Neural progenitor cell (in vitro differentiated cells): ENCODE measurements around the gene PDLIM1. TPM values are rescaled to one million over a fixed set of nuclear protein-coding genes. Genes with fewer than 3 reads are reported as not detected.

Source experiments
- DNase-seq: peaks from one replicate; pipeline ENCODE4 v3.0.0-alpha.2; 2016; ENCODE audit warnings: low spot score
- H2AFZ ChIP-seq: fragments of 200-600 bp; sonication (generic); replicated peaks from 2 replicates; pipeline ENCODE4 v1.6.1; 2016; ENCODE audit warnings: antibody characterized with exemption
- H3F3A ChIP-seq: fragments of 200-600 bp; sonication (generic); 2 replicates; pipeline ENCODE4 v1.6.1; 2016; ENCODE audit warnings: antibody characterized with exemption, low read depth
- H3K27ac ChIP-seq: fragments of 200-600 bp; sonication (generic); 2 replicates; pipeline ENCODE4 v1.5.1; 2016; ENCODE audit warnings: mild to moderate bottlenecking
- H3K27me3 ChIP-seq: fragments of 200-600 bp; sonication (generic); 2 replicates; pipeline ENCODE4 v1.6.1; 2016; ENCODE audit warnings: mild to moderate bottlenecking, moderate library complexity
- H3K36me3 ChIP-seq: fragments of 200-600 bp; sonication (generic); 2 replicates; pipeline ENCODE4 v1.5.1; 2016
- H3K4me1 ChIP-seq: fragments of 200-600 bp; sonication (generic); 2 replicates; pipeline ENCODE4 v1.6.1; 2016; ENCODE audit warnings: mixed run types
- H3K4me2 ChIP-seq: fragments of 200-600 bp; sonication (generic); 2 replicates; pipeline ENCODE4 v1.6.1; 2016
- H3K4me3 ChIP-seq: fragments of 200-600 bp; sonication (generic); 2 replicates; pipeline ENCODE4 v1.5.1; 2016
- H3K79me2 ChIP-seq: fragments of 200-600 bp; sonication (generic); 2 replicates; pipeline ENCODE4 v1.6.1; 2016; ENCODE audit warnings: low read depth
- H3K9ac ChIP-seq: fragments of 200-600 bp; sonication (generic); 2 replicates; pipeline ENCODE4 v1.6.1; 2016
- H3K9me3 ChIP-seq: fragments of 200-600 bp; sonication (generic); 2 replicates; pipeline ENCODE4 v1.5.1; 2016; ENCODE audit warnings: low read depth
- H4K20me1 ChIP-seq: fragments of 200-600 bp; sonication (generic); 2 replicates; pipeline ENCODE4 v1.6.1; 2016; ENCODE audit warnings: low read depth
- H3K27ac Mint-ChIP-seq: 3 replicates; pipeline ENCODE4 v1.8.0; 2021; ENCODE audit warnings: mixed read lengths
- H3K27me3 Mint-ChIP-seq: 2 replicates; pipeline ENCODE4 v1.8.0; 2022; ENCODE audit warnings: low read depth, mild to moderate bottlenecking, inconsistent platforms, moderate library complexity, mixed read lengths; ENCODE audit not compliant: insufficient read depth
- H3K36me3 Mint-ChIP-seq: 3 replicates; pipeline ENCODE4 v1.8.0; 2021; ENCODE audit warnings: mixed read lengths
- H3K4me1 Mint-ChIP-seq: 3 replicates; pipeline ENCODE4 v1.8.0; 2021; ENCODE audit warnings: mixed read lengths
- H3K4me3 Mint-ChIP-seq: 3 replicates; pipeline ENCODE4 v1.8.0; 2021; ENCODE audit warnings: mild to moderate bottlenecking, moderate library complexity, mixed read lengths
- H3K9me3 Mint-ChIP-seq: 3 replicates; pipeline ENCODE4 v1.8.0; 2020; ENCODE audit warnings: mixed read lengths
- CTCF ChIP-seq: fragments of 200-600 bp; sonication (generic); IDR thresholded peaks from 2 replicates; pipeline ENCODE4 v1.5.1; 2017; ENCODE audit warnings: antibody characterized with exemption, mild to moderate bottlenecking
- EZH2 ChIP-seq: fragments of 200-600 bp; sonication (generic); IDR thresholded peaks from 2 replicates; pipeline ENCODE4 v1.6.1; 2017; ENCODE audit warnings: antibody characterized with exemption, mild to moderate bottlenecking, moderate library complexity
- EZH2phosphoT487 ChIP-seq: fragments of 200-600 bp; sonication (generic); IDR thresholded peaks from 2 replicates; pipeline ENCODE4 v1.6.1; 2017; ENCODE audit warnings: antibody characterized with exemption
- total RNA-seq: library from RNA; depleted of rRNA; stranded (reverse); fragments of >200 nt; gene quantifications from 2 replicates; pipeline ENCODE4 v1.2.3, GENCODE V29; 2015; ENCODE audit warnings: low replicate concordance

PDLIM1 gene
- total RNA-seq, 1 donor from 2014 or later: 4.6 TPM

GRCh38 chr10:95261926-95262325 is 28.9 kb downstream of the PDLIM1 start:
- H3K9me3 Mint-ChIP-seq: no peaks in the 10 kb centered on the region
- no peak overlapping the region for H3K9ac ChIP-seq
- TF ChIP-seq CTCF (no peak), EZH2 (no peak), EZH2phosphoT487 (no peak)
- H3K27ac ChIP-seq: no peak overlapping the region
- H3K36me3 Mint-ChIP-seq: no peaks in the 10 kb centered on the region
- no peaks in the 10 kb centered on the region for H3K9me3 ChIP-seq
- no peak overlapping the region for H2AFZ ChIP-seq
- H3K27ac Mint-ChIP-seq: no peak overlapping the region
- H3K27me3 Mint-ChIP-seq: peaks cover 3% of the 10 kb centered on the region
- H4K20me1 ChIP-seq: no peaks in the 10 kb centered on the region
- H3F3A ChIP-seq: peaks cover 16% of the 10 kb centered on the region
- H3K27me3 ChIP-seq: no peaks in the 10 kb centered on the region
- DNase-seq: no peak
- no peak overlapping the region for H3K4me3 ChIP-seq
- H3K4me1 ChIP-seq: peaks cover 19% of the 10 kb centered on the region
- H3K36me3 ChIP-seq: no peaks in the 10 kb centered on the region
- H3K79me2 ChIP-seq: no peaks in the 10 kb centered on the region
- no peak overlapping the region for H3K4me3 Mint-ChIP-seq
- no peak overlapping the region for H3K4me2 ChIP-seq
- H3K4me1 Mint-ChIP-seq: peaks cover 35% of the 10 kb centered on the region

DNA sequence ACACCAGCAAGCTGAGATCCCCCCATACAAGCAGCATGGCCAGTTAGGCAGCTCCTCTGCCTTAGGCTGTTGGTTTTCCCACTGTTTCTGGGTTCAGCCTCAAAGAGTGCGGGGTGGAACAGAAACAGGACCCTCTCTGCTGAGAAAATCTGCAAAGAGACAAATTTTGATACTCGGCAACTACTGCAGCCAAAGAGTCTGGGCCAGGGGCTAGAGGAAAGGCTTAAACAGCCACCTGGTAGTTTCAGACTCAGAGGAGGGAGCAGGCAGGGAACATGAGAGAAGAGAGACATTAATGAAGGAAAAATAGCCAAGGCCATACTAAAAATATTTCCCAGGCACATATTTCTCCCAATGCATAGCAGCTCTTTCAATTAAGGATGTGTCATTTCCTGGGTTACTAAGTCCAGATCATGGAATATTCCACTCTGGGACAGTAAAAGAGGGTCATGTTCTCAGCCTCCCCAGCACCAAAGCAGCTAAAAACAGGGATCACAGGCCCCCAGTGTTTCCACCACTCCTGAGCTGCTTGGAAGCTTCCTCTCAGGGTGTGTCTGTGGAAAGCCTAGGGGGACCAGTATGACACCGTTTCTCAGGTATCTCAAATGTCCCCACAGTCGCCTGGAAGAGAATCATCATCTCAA is 29.8 kb downstream of the PDLIM1 start:
- Histone ChIP-seq H3K27ac (no peak overlapping the region), H2AFZ (no peak overlapping the region), H3K4me1 (peaks cover 19% of the 10 kb centered on the region), H3K4me3 (no peak overlapping the region), H3K9ac (no peak overlapping the region), H3K27me3 (no peaks in the 10 kb centered on the region), H3K9me3 (peaks cover 3% of the 10 kb centered on the region), H3F3A (peaks cover 16% of the 10 kb centered on the region), H3K4me2 (no peak overlapping the region), H3K79me2 (no peaks in the 10 kb centered on the region), H4K20me1 (no peaks in the 10 kb centered on the region), H3K36me3 (no peaks in the 10 kb centered on the region)
- H3K27me3 Mint-ChIP-seq: no peaks in the 10 kb centered on the region
- no peaks in the 10 kb centered on the region for H3K9me3 Mint-ChIP-seq
- no peak for TF ChIP-seq EZH2phosphoT487
- TF ChIP-seq CTCF: no peak
- TF ChIP-seq EZH2: no peak
- peaks cover 28% of the 10 kb centered on the region for H3K4me1 Mint-ChIP-seq
- H3K27ac Mint-ChIP-seq: no peak overlapping the region
- no peak overlapping the region for H3K4me3 Mint-ChIP-seq
- H3K36me3 Mint-ChIP-seq: peaks cover 2% of the 10 kb centered on the region
- no peak for DNase-seq

DNA sequence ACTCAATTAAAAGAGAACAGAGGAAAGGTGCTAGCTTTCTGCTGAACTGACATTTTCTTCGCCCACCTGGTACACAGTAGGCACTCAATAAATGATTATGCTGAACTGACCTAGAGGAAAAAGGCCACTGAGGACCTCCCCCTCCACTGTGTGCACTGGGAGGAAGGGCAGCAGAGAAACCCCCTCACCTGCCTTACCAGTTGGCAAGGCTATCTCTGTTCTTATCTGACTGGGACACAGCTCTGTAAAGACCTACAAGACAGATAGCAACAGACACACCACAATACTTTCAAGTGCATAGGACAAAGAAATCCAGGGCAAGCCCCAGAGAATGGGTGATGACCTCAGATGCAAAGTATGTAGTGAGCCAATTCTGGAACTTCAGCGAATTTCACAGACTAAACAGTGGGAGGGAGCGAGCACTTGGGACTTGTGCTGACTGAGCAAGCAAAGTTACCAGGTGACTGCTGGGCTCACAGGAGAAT is 30.4 kb downstream of the PDLIM1 start:
- Histone ChIP-seq H3K27me3 (no peaks in the 10 kb centered on the region), H3K4me1 (peaks cover 19% of the 10 kb centered on the region), H2AFZ (no peak overlapping the region), H3K9ac (no peak overlapping the region), H3K27ac (no peak overlapping the region), H3K79me2 (no peaks in the 10 kb centered on the region), H3K4me2 (no peak overlapping the region), H3K9me3 (peaks cover 3% of the 10 kb centered on the region), H4K20me1 (no peaks in the 10 kb centered on the region), H3K36me3 (no peaks in the 10 kb centered on the region), H3K4me3 (no peak overlapping the region), H3F3A (peaks cover 12% of the 10 kb centered on the region)
- peaks cover 28% of the 10 kb centered on the region for H3K4me1 Mint-ChIP-seq
- peaks cover 4% of the 10 kb centered on the region for H3K9me3 Mint-ChIP-seq
- DNase-seq: no peak
- H3K27me3 Mint-ChIP-seq: no peaks in the 10 kb centered on the region
- H3K4me3 Mint-ChIP-seq: no peak overlapping the region
- TF ChIP-seq EZH2phosphoT487 (no peak), CTCF (no peak), EZH2 (no peak)
- peaks cover 4% of the 10 kb centered on the region for H3K36me3 Mint-ChIP-seq
- no peak overlapping the region for H3K27ac Mint-ChIP-seq
